ENCODE measurements around the gene ACTG1.

GRCh38 chr17:81460856-81461460, 51.6 kb downstream of the ACTG1 start:
- TF ChIP-seq CTCF (IDR thresholded peaks at IDR 0.05): no peak
- no peak for TF ChIP-seq POLR2A (IDR thresholded peaks at IDR 0.05)

All from thyroid gland (tissue), 4 donors.